Activated naive CD4-positive, alpha-beta T cell (primary cell): ENCODE measurements around the gene RAD51B.
"Not testable (repeated sequence)": the region's sequence is repeated elsewhere in the genome, so short reads cannot be mapped to it uniquely, and the experiment has no call there.

Experiments
- DNase-seq, 4 experiments: peaks; one replicate each; lab custom pipeline; 2025; lab: John Stamatoyannopoulos, UW

RAD51B gene

GRCh38 chr14:68405961-68406360 is 586.4 kb downstream of the RAD51B start:
- DNase-seq: no peak

GRCh38 chr14:68407285-68407684 is 587.7 kb downstream of the RAD51B start:
- DNase-seq: no peak

- DNase-seq: no peak
Measured at GRCh38 chr14:68407825-68408224, 588.2 kb downstream of the RAD51B start.

- no peak for DNase-seq
Measured at GRCh38 chr14:68408680-68409079, 589.1 kb downstream of the RAD51B start.

GRCh38 chr14:68409387-68409786 is 589.8 kb downstream of the RAD51B start:
- no peak for DNase-seq

GRCh38 chr14:68412505-68413465 is 593.2 kb downstream of the RAD51B start:
- no peak for DNase-seq

GRCh38 chr14:68413509-68413908 is 593.9 kb downstream of the RAD51B start:
- no peak for DNase-seq

GRCh38 chr14:68414121-68414520 is 594.5 kb downstream of the RAD51B start:
- DNase-seq: no peak

GRCh38 chr14:68416171-68416570 is 596.6 kb downstream of the RAD51B start:
- DNase-seq: no peak

- DNase-seq: no peak
Measured at GRCh38 chr14:68417009-68417650, 597.6 kb downstream of the RAD51B start.

GRCh38 chr14:68418174-68419118 is 598.9 kb downstream of the RAD51B start:
- DNase-seq: no peak

- DNase-seq: no peak
Measured at GRCh38 chr14:68420350-68420749, 600.8 kb downstream of the RAD51B start.

GRCh38 chr14:68421116-68421515 is 601.5 kb downstream of the RAD51B start:
- DNase-seq: no peak

- no peak for DNase-seq
Measured at GRCh38 chr14:68423686-68424085, 604.1 kb downstream of the RAD51B start.

GRCh38 chr14:68424443-68425172 is 605.0 kb downstream of the RAD51B start:
- no peak for DNase-seq

- no peak for DNase-seq
Measured at GRCh38 chr14:68426661-68427549, 607.3 kb downstream of the RAD51B start.

- no peak for DNase-seq
Measured at GRCh38 chr14:68427550-68427890, 607.9 kb downstream of the RAD51B start.

- DNase-seq: not testable (repeated sequence)
Measured at GRCh38 chr14:68428900-68429299, 609.3 kb downstream of the RAD51B start.

GRCh38 chr14:68434173-68434572 is 614.6 kb downstream of the RAD51B start:
- DNase-seq: peak in 1 of 4 experiments; percentile 3

- DNase-seq: not testable (repeated sequence)
Measured at GRCh38 chr14:68435631-68436030, 616.1 kb downstream of the RAD51B start.
